SKM-1 (cell line): ENCODE measurements around the gene VAV1.

Experiments
- DNase-seq: peaks from one replicate; lab custom pipeline; 2025; ENCODE audit not compliant: unreplicated experiment; lab: John Stamatoyannopoulos, UW

The VAV1 gene, protein sequence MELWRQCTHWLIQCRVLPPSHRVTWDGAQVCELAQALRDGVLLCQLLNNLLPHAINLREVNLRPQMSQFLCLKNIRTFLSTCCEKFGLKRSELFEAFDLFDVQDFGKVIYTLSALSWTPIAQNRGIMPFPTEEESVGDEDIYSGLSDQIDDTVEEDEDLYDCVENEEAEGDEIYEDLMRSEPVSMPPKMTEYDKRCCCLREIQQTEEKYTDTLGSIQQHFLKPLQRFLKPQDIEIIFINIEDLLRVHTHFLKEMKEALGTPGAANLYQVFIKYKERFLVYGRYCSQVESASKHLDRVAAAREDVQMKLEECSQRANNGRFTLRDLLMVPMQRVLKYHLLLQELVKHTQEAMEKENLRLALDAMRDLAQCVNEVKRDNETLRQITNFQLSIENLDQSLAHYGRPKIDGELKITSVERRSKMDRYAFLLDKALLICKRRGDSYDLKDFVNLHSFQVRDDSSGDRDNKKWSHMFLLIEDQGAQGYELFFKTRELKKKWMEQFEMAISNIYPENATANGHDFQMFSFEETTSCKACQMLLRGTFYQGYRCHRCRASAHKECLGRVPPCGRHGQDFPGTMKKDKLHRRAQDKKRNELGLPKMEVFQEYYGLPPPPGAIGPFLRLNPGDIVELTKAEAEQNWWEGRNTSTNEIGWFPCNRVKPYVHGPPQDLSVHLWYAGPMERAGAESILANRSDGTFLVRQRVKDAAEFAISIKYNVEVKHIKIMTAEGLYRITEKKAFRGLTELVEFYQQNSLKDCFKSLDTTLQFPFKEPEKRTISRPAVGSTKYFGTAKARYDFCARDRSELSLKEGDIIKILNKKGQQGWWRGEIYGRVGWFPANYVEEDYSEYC

DNA sequence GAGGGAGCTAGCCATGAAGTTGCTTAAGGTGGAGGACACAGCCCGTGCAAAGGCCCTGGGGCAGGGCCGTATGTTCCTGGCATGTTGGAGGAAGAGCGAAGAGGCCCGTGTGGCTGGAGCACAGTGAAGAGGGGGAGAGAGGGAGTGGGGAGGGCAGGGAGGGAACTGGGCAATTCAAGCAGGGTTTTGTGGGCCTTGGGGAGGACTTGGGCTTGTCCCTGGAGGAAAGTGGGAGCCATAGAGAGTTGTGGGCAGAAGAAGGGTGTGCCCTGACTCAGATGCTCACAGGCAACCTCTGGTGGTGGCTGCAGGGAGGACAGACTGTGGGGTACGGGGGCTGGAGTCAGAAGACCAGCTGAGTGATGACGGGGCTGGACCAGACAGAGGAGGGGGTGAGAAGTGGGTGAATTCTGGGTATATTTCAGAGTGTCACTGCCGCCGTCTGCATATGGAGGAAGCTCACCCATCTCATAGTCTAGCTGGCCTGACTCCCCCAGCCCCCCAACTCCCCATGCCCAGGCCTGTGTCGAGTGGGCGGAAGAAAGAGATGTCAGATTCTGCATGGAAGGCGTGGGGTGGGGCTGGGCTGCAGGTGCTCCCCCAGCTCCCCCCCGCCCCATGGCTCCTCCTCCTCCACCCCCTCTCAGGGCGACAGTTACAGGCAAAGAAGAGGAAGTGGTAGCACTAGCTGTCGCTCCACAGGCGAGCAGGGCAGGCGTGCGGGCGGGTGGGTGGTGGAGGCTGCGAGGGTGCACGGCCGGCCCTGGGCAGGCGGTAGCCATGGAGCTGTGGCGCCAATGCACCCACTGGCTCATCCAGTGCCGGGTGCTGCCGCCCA, at the start of gene VAV1:
Gene VAV1, plus strand, starts transcription at position 681 of the 838 bp plus-strand sequence. Its CDS starts 100 bp downstream, at position 781.
- DNase-seq: peak; percentile 94

DNA sequence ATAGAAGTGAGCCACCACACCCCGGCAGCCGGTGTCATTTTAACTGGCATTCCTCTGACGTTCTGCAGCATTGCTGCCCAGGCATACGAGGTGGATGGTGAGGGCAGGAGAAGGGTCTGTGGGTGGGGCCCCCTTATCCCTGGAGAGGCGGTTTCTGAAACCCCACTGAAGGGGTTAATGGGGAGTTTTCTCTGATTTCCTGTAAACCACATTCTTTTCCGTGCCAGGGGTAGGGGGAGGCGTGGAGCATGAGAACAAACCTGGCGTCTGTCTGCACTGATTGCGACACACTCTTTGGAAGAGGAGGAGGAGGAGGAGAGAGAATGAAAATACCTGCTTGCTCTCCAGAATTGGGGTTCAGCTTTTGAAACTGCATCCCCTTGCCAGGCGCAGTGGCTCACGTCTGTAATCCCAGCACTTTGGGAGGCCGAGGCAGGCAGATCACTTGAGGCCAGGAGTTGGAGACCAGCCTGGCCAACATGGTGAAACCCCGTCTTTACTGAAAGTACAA, 49.3 kb upstream of the VAV1 start:
- DNase-seq: no peak

GRCh38 chr19:6723738-6724137, 48.8 kb upstream of the VAV1 start:
- peak; percentile 81 for DNase-seq

DNA sequence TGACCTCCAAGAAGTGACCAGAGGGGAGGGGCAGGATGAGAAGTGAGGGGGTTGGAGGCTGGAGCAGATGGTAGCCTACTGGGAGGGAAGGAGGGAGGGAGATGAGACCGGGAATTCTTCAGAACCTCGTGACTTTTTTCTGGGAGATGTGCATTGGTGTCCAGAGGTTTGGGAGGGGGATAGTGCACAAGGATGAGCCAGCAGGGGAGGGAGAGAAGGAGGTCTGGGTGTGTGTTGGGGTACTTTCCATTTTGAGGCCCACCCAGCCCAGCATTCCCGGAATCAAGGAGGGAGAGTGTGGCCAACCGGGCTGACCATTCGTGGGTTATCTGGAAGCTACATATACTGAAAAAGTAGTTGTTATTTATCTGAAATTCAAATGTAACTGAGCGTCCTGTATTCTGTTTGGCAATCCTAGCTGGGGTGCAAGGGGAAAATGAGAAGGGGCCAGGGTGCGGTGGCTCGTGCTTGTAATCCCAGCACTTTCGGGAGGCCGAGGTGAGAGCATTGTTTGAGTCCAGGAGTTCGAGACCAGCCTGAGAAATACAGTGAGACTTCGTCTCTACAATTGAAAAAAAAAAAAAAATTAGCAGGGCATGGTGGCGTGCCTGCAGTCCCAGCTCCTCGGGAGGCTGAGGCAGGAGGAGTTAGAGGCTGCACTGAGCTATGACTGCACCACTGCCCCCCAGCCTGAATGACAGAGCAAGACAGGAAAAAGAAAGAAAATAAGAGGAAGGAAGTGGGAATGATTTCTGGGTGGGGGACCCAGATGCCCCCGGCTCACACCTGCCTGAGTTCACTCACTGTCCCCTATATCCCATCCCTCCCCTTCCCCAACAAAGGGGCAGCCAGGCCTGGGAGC, 47.6 kb upstream of the VAV1 start:
- no peak for DNase-seq

GRCh38 chr19:6725513-6726231, 46.8 kb upstream of the VAV1 start:
- no peak for DNase-seq

- peak; percentile 80 for DNase-seq
Measured at GRCh38 chr19:6728346-6728745, 44.2 kb upstream of the VAV1 start.

- DNase-seq: no peak
Measured at GRCh38 chr19:6729573-6730152, 42.8 kb upstream of the VAV1 start.

- DNase-seq: no peak
Measured at GRCh38 chr19:6730153-6730804, 42.2 kb upstream of the VAV1 start.

- no peak for DNase-seq
Measured at GRCh38 chr19:6730941-6731670, 41.4 kb upstream of the VAV1 start.

DNA sequence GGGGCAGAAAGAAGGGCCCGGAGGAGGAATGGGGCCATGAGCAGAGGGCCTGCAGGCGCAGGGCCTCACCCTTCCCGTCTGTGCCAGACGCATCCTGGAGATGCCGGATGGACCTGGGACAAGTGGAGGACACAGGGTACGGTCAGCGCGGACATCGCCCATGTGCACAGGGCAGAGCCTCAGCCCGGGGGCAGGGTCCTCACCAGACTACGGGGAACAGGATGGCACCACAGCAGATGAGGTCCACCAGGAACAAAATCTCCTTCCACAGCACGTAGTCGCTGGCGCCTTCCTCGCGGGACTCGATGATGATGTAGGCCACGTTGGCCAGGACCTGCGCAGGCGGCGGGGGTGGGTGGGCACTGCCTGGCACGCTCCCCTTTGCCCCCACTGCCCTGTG, 40.7 kb upstream of the VAV1 start:
- no peak for DNase-seq

DNA sequence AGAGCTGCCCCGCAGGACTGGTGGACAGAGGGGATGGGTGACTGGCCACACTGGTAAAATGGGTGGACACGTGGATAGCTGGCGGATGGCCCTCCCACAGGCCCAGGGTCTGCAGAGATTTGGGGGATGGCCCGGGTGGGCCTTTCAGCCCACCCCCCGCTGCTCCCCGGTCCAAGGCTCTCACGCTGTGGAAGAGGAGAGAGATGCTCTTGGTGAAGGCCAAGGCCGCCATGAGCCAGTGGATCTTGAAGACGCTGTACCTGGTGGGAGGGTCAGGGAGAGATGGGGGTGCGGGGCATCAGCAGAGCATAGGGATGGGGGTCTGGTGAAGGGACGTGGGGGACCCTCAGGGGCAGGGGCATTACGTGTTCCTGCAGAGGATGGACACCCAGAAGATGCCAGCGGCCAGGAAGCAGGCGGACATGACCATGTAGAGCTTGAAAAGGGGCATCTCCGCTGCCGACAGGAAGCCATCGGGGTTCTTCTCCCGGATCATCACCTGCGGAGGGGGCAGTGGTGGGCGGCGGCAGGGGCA, 39.6 kb upstream of the VAV1 start:
- DNase-seq: no peak

GRCh38 chr19:6733338-6734095, 39.0 kb upstream of the VAV1 start:
- DNase-seq: no peak

DNA sequence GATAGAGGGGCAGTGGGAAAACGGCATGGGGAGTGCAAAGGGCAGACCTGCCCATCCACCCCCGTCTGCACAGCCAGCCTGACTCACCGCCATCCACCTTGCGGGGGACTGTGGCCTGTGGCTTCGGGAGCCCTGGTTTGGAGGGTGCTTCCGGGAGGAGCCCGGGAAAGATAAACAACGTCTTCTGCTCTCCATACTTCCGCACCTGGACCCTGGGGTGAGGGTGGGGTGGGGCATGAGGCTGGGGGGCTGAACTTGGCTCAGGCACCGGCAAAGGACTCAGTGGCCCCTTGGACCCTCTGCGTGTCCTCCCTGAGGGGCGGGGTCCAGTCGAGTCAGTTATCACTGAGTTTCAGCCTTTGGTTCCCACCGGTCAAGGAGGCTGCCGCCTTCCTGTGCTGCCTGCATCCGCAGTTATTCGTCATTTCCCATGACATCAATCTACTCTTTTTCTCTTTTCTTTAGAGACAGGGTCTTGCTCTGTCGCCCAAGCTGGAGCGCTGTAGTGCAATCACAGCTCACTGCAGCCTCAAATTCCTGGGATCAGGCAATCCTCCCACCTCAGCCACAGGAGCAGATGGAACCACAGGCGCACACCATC, 38.3 kb upstream of the VAV1 start:
- DNase-seq: no peak

- no peak for DNase-seq
Measured at GRCh38 chr19:6735181-6735911, 37.2 kb upstream of the VAV1 start.

GRCh38 chr19:6736169-6736916, 36.2 kb upstream of the VAV1 start:
- DNase-seq: peak; percentile 52
